K562 (cell line): ENCODE results near the gene SMOC2. TPM values are rescaled to one million over a fixed set of nuclear protein-coding genes. Genes with fewer than 3 reads are reported as not detected.

Experiments
- ARID3A ChIP-seq: IDR thresholded peaks from 2 replicates; pipeline ENCODE4 v1.6.1; 2012; ENCODE audit warnings: low read depth, low read length, improper control_type of control experiment, borderline replicate concordance
- ELK1 ChIP-seq: sonication (generic); formaldehyde crosslinking; IDR thresholded peaks from 2 replicates; pipeline ENCODE4 v1.8.1; 2022; ENCODE audit warnings: missing genetic modification reagents
- LCOR ChIP-seq: sonication (generic); formaldehyde crosslinking; IDR thresholded peaks from 2 replicates; pipeline ENCODE4 v1.8.0; 2022; ENCODE audit warnings: mild to moderate bottlenecking, missing genetic modification reagents
- YBX1 ChIP-seq: fragments of 450-650 bp; IDR thresholded peaks from 2 replicates; pipeline ENCODE4 v1.7.1; 2016; ENCODE audit warnings: mild to moderate bottlenecking
- ZBTB33 ChIP-seq: sonication (generic); formaldehyde crosslinking; IDR thresholded peaks from 2 replicates; pipeline ENCODE4 v1.8.1; 2023; ENCODE audit warnings: mild to moderate bottlenecking, missing genetic modification reagents
- ZNF24 ChIP-seq: fragments of 450-650 bp; IDR thresholded peaks from 2 replicates; pipeline ENCODE4 v1.6.1; 2016
- polyA plus RNA-seq, 8 experiments: library from polyadenylated mRNA; depleted of rRNA in 4 of 8; stranded (reverse) in 5 of 8; unstranded in 3 of 8; fragments of >200 nt; fragmentation: Nextera tagmentation in 2 of 8; fragmentation: Illumina TruSeq in 1 of 8; extraction: Ambion mirVana in 2 of 8; extraction: Trizol in 1 of 8; gene quantifications; 2 replicates each; pipeline versions ENCODE4 v1.2.1 to v1.2.3, GENCODE V29; 2011 to 2014; ENCODE audit warnings: inconsistent platforms in 1 of 8, missing spikeins in 1 of 8
- total RNA-seq, 7 experiments: library from RNA; depleted of rRNA in 6 of 7; stranded (reverse); fragments of >200 nt in 6 of 7; fragmentation: Illumina TruSeq in 2 of 7; extraction: Trizol in 2 of 7; gene quantifications; 2 replicates each; pipeline versions ENCODE4 v1.2.1 to v1.2.3, GENCODE V29; 2011 to 2021; ENCODE audit warnings: low replicate concordance in 1 of 7

SMOC2 gene
- total and polyA plus RNA-seq, 9 of the 15 experiments (the other 6 are each of a cell fraction or from before 2014, with no cell fraction given), result 0.45 to 2.3 (median 1.1) TPM

- TF ChIP-seq ARID3A, result no peak
- no peak for TF ChIP-seq ZBTB33 (CRISPR knock-in tag)
- TF ChIP-seq YBX1, result no peak
- no peak for TF ChIP-seq ELK1 (CRISPR knock-in tag)
- TF ChIP-seq LCOR, result no peak
- no peak for TF ChIP-seq ZNF24
These were observed 76.2 kb downstream of the SMOC2 start (continued) for GRCh38 chr6:168516944-168517741.
